ENCODE measurements around the gene CLEC19A. TPM values are rescaled to one million over a fixed set of nuclear protein-coding genes. Genes with fewer than 3 reads are reported as not detected.
A peak's percentile ranks its signal among the peaks of the same experiment; 100 is the strongest.

CLEC19A gene
- total RNA-seq, 1 donor from 2014 or later, result 1.9 TPM

- Histone ChIP-seq H3F3A (ENCODE audit: low read depth) (no peaks in the 10 kb centered on the region), H3K4me3 (no peak overlapping the region), H3K27ac (no peak overlapping the region), H3K4me1 (peaks cover 7% of the 10 kb centered on the region), H3K9me3 (ENCODE audit: low read depth) (no peaks in the 10 kb centered on the region), H3K9ac (no peak overlapping the region), H3K36me3 (no peaks in the 10 kb centered on the region), H3K27me3 (no peaks in the 10 kb centered on the region), H3K4me2 (no peak overlapping the region), H3K79me2 (ENCODE audit: low read depth) (no peaks in the 10 kb centered on the region), H4K20me1 (ENCODE audit: low read depth) (no peaks in the 10 kb centered on the region), H2AFZ (replicated peaks) (no peak overlapping the region)
- Mint-ChIP-seq H3K27me3 (ENCODE audit: insufficient read depth, low read depth) (no peaks in the 10 kb centered on the region), H3K4me1 (peaks cover 29% of the 10 kb centered on the region), H3K4me3 (no peak overlapping the region), H3K9me3 (peaks cover 15% of the 10 kb centered on the region), H3K27ac (peak overlapping the region; percentile 34), H3K36me3 (peaks cover 10% of the 10 kb centered on the region)
- no peak for DNase-seq (ENCODE audit: low spot score)
- TF ChIP-seq CTCF (IDR thresholded peaks at IDR 0.05) (no peak), EZH2 (IDR thresholded peaks at IDR 0.05) (no peak), EZH2phosphoT487 (IDR thresholded peaks at IDR 0.05) (no peak)
These were observed 4.3 kb upstream of the CLEC19A start for GRCh38 chr16:19281246-19281645.

- no peak overlapping the region for H3K4me3 Mint-ChIP-seq
- no peak overlapping the region for H3K4me3 ChIP-seq
- H2AFZ ChIP-seq (replicated peaks), result no peak overlapping the region
- H3K27ac Mint-ChIP-seq, result no peak overlapping the region
- peaks cover 8% of the 10 kb centered on the region for H3K36me3 Mint-ChIP-seq
- no peak for TF ChIP-seq EZH2phosphoT487 (IDR thresholded peaks at IDR 0.05)
- no peak for TF ChIP-seq EZH2 (IDR thresholded peaks at IDR 0.05)
- no peak for TF ChIP-seq CTCF (IDR thresholded peaks at IDR 0.05)
- no peak overlapping the region for H3K4me2 ChIP-seq
- no peak overlapping the region for H3K9ac ChIP-seq
- no peak overlapping the region for H3K27ac ChIP-seq
- H3K36me3 ChIP-seq, result no peaks in the 10 kb centered on the region
- no peak for DNase-seq (ENCODE audit: low spot score)
- H3K27me3 ChIP-seq, result no peaks in the 10 kb centered on the region
- peaks cover 15% of the 10 kb centered on the region for H3K9me3 Mint-ChIP-seq
- peaks cover 34% of the 10 kb centered on the region for H3K4me1 Mint-ChIP-seq
- peaks cover 14% of the 10 kb centered on the region for H3K4me1 ChIP-seq
- H3K27me3 Mint-ChIP-seq (ENCODE audit: insufficient read depth, low read depth), result no peaks in the 10 kb centered on the region
- no peaks in the 10 kb centered on the region for H4K20me1 ChIP-seq (ENCODE audit: low read depth)
- no peaks in the 10 kb centered on the region for H3F3A ChIP-seq (ENCODE audit: low read depth)
- H3K79me2 ChIP-seq (ENCODE audit: low read depth), result no peaks in the 10 kb centered on the region
- H3K9me3 ChIP-seq (ENCODE audit: low read depth), result no peaks in the 10 kb centered on the region
These were observed 3.4 kb upstream of the CLEC19A start for GRCh38 chr16:19282101-19282500.

GRCh38 chr16:19283637-19284036 is 1.9 kb upstream of the CLEC19A start:
- Histone ChIP-seq H3K4me3 (no peak overlapping the region), H3F3A (ENCODE audit: low read depth) (peaks cover 8% of the 10 kb centered on the region), H3K79me2 (ENCODE audit: low read depth) (no peaks in the 10 kb centered on the region), H3K27me3 (no peaks in the 10 kb centered on the region), H3K9me3 (ENCODE audit: low read depth) (no peaks in the 10 kb centered on the region), H3K4me1 (peaks cover 29% of the 10 kb centered on the region), H3K9ac (no peak overlapping the region), H4K20me1 (ENCODE audit: low read depth) (no peaks in the 10 kb centered on the region), H3K36me3 (no peaks in the 10 kb centered on the region), H2AFZ (replicated peaks) (no peak overlapping the region), H3K27ac (no peak overlapping the region), H3K4me2 (no peak overlapping the region)
- Mint-ChIP-seq H3K4me3 (no peak overlapping the region), H3K4me1 (peaks cover 47% of the 10 kb centered on the region), H3K27ac (no peak overlapping the region), H3K27me3 (ENCODE audit: insufficient read depth, low read depth) (peaks cover 2% of the 10 kb centered on the region), H3K36me3 (peaks cover 3% of the 10 kb centered on the region), H3K9me3 (peaks cover 8% of the 10 kb centered on the region)
- TF ChIP-seq CTCF (IDR thresholded peaks at IDR 0.05) (no peak), EZH2phosphoT487 (IDR thresholded peaks at IDR 0.05) (no peak), EZH2 (IDR thresholded peaks at IDR 0.05) (no peak)
- no peak for DNase-seq (ENCODE audit: low spot score)
